H9 (cell line): Measurements from ENCODE around the gene CHMP4A. TPM values are rescaled to one million over a fixed set of nuclear protein-coding genes. Genes with fewer than 3 reads are reported as not detected.

Experiments
- DNase-seq: peaks from one replicate; pipeline ENCODE4 v3.0.0-alpha.2; 2017
- H2AFZ ChIP-seq: one replicate; pipeline ENCODE4 v1.6.1; 2013; ENCODE audit warnings: mild to moderate bottlenecking, low read length, control low read depth, moderate library complexity
- H2AK5ac ChIP-seq: 2 replicates; pipeline ENCODE4 v1.6.1; 2013; ENCODE audit warnings: low read length, control low read depth, mixed read lengths; ENCODE audit not compliant: insufficient read length
- H2BK120ac ChIP-seq: one replicate; pipeline ENCODE4 v1.6.1; 2013; ENCODE audit warnings: low read depth, mild to moderate bottlenecking, low read length, control low read depth, inconsistent platforms; ENCODE audit not compliant: poor library complexity, severe bottlenecking
- H2BK12ac ChIP-seq: 2 replicates; pipeline ENCODE4 v1.6.1; 2013; ENCODE audit warnings: low read length, control low read depth, mixed read lengths, low read depth; ENCODE audit not compliant: insufficient read length
- H2BK15ac ChIP-seq: 2 replicates; pipeline ENCODE4 v1.6.1; 2013; ENCODE audit warnings: low read depth, low read length, control low read depth
- H2BK20ac ChIP-seq: one replicate; pipeline ENCODE4 v1.6.1; 2013; ENCODE audit warnings: low read depth, mild to moderate bottlenecking, low read length, control low read depth, inconsistent platforms; ENCODE audit not compliant: poor library complexity, severe bottlenecking
- H2BK5ac ChIP-seq: 2 replicates; pipeline ENCODE4 v1.6.1; 2013; ENCODE audit warnings: low read length, control low read depth, mixed read lengths; ENCODE audit not compliant: insufficient read length
- H3K14ac ChIP-seq: 2 replicates; pipeline ENCODE4 v1.6.1; 2013; ENCODE audit warnings: low read length, control low read depth; ENCODE audit not compliant: insufficient read depth
- H3K18ac ChIP-seq: 2 replicates; pipeline ENCODE4 v1.6.1; 2013; ENCODE audit warnings: low read depth, mild to moderate bottlenecking, mixed read lengths, low read length, control low read depth; ENCODE audit not compliant: insufficient read length
- H3K23ac ChIP-seq: 2 replicates; pipeline ENCODE4 v1.6.1; 2013; ENCODE audit warnings: low read length, control low read depth, mixed read lengths, low read depth; ENCODE audit not compliant: insufficient read length
- H3K23me2 ChIP-seq: 2 replicates; pipeline ENCODE4 v1.6.1; 2013; ENCODE audit warnings: low read depth, mild to moderate bottlenecking, mixed read lengths, low read length, control low read depth; ENCODE audit not compliant: insufficient read length, poor library complexity, severe bottlenecking
- H3K27ac ChIP-seq: 2 replicates; pipeline ENCODE4 v1.5.1; 2013; ENCODE audit warnings: low read length, control low read depth, mixed read lengths, low read depth; ENCODE audit not compliant: insufficient read length
- H3K27me3 ChIP-seq: 2 replicates; pipeline ENCODE4 v1.6.1; 2013; ENCODE audit warnings: low read length, control low read depth, inconsistent platforms; ENCODE audit not compliant: insufficient read depth
- H3K4ac ChIP-seq: 2 replicates; pipeline ENCODE4 v1.6.1; 2013; ENCODE audit warnings: low read depth, mild to moderate bottlenecking, control low read depth, inconsistent platforms, low read length, moderate library complexity
- H3K4me1 ChIP-seq: 2 replicates; pipeline ENCODE4 v1.6.1; 2013; ENCODE audit warnings: low read length, control low read depth, inconsistent platforms; ENCODE audit not compliant: insufficient read depth
- H3K4me2 ChIP-seq: 2 replicates; pipeline ENCODE4 v1.6.1; 2013; ENCODE audit warnings: low read length, control low read depth, mixed read lengths; ENCODE audit not compliant: insufficient read length, insufficient read depth
- H3K56ac ChIP-seq: 2 replicates; pipeline ENCODE4 v1.6.1; 2013; ENCODE audit warnings: low read depth, mild to moderate bottlenecking, mixed read lengths, low read length, control low read depth; ENCODE audit not compliant: insufficient read length
- H3K79me1 ChIP-seq: 2 replicates; pipeline ENCODE4 v1.6.1; 2013; ENCODE audit warnings: low read depth, mild to moderate bottlenecking, moderate library complexity, low read length, control low read depth, inconsistent platforms; ENCODE audit not compliant: insufficient read depth, poor library complexity, severe bottlenecking
- H3K79me2 ChIP-seq: 2 replicates; pipeline ENCODE4 v1.6.1; 2013; ENCODE audit warnings: low read length, control low read depth, inconsistent platforms; ENCODE audit not compliant: insufficient read depth
- H3K9ac ChIP-seq: 2 replicates; pipeline ENCODE4 v1.6.1; 2013; ENCODE audit warnings: low read length, control low read depth, mixed read lengths; ENCODE audit not compliant: insufficient read length; ENCODE audit errors: extremely low read depth
- H3K9me3 ChIP-seq: one replicate; pipeline ENCODE4 v1.6.1; 2013; ENCODE audit warnings: low read depth, low read length, inconsistent platforms; ENCODE audit not compliant: control insufficient read depth
- H3T11ph ChIP-seq: one replicate; pipeline ENCODE4 v1.6.1; 2013; ENCODE audit warnings: mild to moderate bottlenecking, low read length, control low read depth, inconsistent platforms
- H4K20me1 ChIP-seq: one replicate; pipeline ENCODE4 v1.6.1; 2013; ENCODE audit not compliant: control insufficient read depth, insufficient read length, insufficient read depth
- H4K5ac ChIP-seq: 2 replicates; pipeline ENCODE4 v1.6.1; 2013; ENCODE audit warnings: low read depth, mild to moderate bottlenecking, mixed read lengths, low read length, control low read depth; ENCODE audit not compliant: insufficient read length
- H4K8ac ChIP-seq: replicated peaks from 2 replicates; pipeline ENCODE4 v1.6.1; 2013; ENCODE audit warnings: low read length, control low read depth, mixed read lengths, low read depth; ENCODE audit not compliant: insufficient read length
- H4K91ac ChIP-seq: 2 replicates; pipeline ENCODE4 v1.6.1; 2013; ENCODE audit warnings: low read depth, mild to moderate bottlenecking, moderate library complexity, mixed read lengths, low read length, control low read depth; ENCODE audit not compliant: insufficient read length
- H3K27ac Mint-ChIP-seq, 3 experiments: 2 replicates in 2 of 3; 3 replicates in 1 of 3; pipeline ENCODE4 v1.8.0; 2020 to 2021; ENCODE audit warnings: mixed read lengths in 3 of 3, mild to moderate bottlenecking in 1 of 3, moderate library complexity in 1 of 3
- H3K27me3 Mint-ChIP-seq: 2 replicates; pipeline ENCODE4 v1.8.0; 2021; ENCODE audit warnings: low read depth, mild to moderate bottlenecking, moderate library complexity, mixed read lengths
- H3K36me3 Mint-ChIP-seq, 3 experiments: 2 replicates in 2 of 3; 3 replicates in 1 of 3; pipeline ENCODE4 v1.8.0; 2020 to 2021; ENCODE audit warnings: low read depth in 3 of 3, mixed read lengths in 3 of 3; ENCODE audit not compliant: insufficient read depth in 1 of 3
- H3K4me1 Mint-ChIP-seq, 2 experiments: 2 replicates each; pipeline ENCODE4 v1.8.0; 2020; ENCODE audit warnings: mixed read lengths in 2 of 2
- H3K4me3 Mint-ChIP-seq, 2 experiments: 2 replicates in 1 of 2; 3 replicates in 1 of 2; pipeline ENCODE4 v1.8.0; 2020 to 2021; ENCODE audit warnings: mild to moderate bottlenecking in 2 of 2, mixed read lengths in 2 of 2, moderate library complexity in 1 of 2
- H3K9me3 Mint-ChIP-seq, 2 experiments: 2 replicates in 1 of 2; 3 replicates in 1 of 2; pipeline ENCODE4 v1.8.0; 2020; ENCODE audit warnings: mild to moderate bottlenecking in 2 of 2, mixed read lengths in 2 of 2, moderate library complexity in 1 of 2
- WGBS: extraction: QIAGEN DNeasy Blood & Tissue Kit; methylation state at CpG from one replicate; pipeline ENCODE4 v1.1.7; 2013; ENCODE audit warnings: missing lambda C conversion rate, low lambda C conversion rate, mixed read lengths; ENCODE audit not compliant: insufficient read length; ENCODE audit errors: extremely low coverage; 5-methylcytosine and 5-hydroxymethylcytosine counted together
- total RNA-seq: library from RNA; stranded (reverse); gene quantifications from 2 replicates; pipeline ENCODE4 v1.2.1, GENCODE V29; 2021
- TF ChIP-seq, protein P1 (sequence below): fragments of 200-600 bp; sonication (generic); conservative IDR thresholded peaks from 3 replicates; pipeline ENCODE4 v1.8.0; 2021; ENCODE audit warnings: antibody characterized with exemption, mild to moderate bottlenecking

Gene CHMP4A
- total RNA-seq, 1 experiment from 2014 or later = 46.2 TPM

DNA sequence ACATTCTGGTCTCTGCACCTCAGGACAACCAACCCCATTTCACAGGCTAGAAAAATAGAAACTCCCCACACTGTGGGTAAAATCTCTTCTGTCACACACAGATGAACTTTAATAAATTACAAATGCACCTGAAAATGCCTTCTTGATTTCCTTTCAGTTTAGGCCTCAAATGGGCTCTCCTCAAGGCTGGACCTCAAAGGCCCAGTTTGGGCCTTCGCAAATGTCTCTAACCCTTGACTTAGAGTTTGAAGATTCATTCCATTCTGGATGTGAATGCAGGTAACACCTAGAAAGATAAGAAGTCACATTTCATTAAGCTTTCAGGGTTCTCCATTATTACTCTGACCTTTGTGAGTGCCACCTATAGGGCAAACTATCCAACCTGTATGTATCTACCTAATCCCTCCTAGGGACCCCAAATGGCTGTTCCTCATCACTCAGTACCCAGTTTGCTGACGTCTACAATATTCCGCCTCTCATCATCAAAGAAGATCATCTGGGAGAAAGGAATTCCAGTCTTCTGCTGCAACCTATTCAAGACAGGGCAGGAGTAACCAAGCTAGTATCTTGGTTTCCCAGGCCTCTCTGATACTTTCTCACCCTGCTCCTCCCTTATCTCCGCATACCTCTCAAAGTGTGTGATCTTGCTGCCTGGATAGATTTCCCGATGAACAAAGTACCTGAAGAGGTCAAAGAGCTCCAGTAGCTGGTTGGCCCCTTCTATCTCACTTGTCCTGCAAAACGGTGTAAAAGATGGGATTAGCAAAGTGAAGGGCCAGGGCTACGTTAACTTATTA is 776 bp upstream of the CHMP4A start:
- Histone ChIP-seq H4K91ac (no peak overlapping the region), H3K9ac (peak overlapping the region; percentile 75), H3K23ac (no peak overlapping the region), H2BK12ac (no peak overlapping the region), H3K27me3 (no peaks in the 10 kb centered on the region), H2BK15ac (no peak overlapping the region), H3K4me2 (peak overlapping the region; percentile 67), H3K18ac (no peak overlapping the region), H3K4me1 (no peaks in the 10 kb centered on the region), H4K5ac (no peak overlapping the region), H2BK5ac (no peak overlapping the region), H3K23me2 (peaks cover 11% of the 10 kb centered on the region), H3K27ac (peak overlapping the region; percentile 41), H3K79me1 (peaks cover 2% of the 10 kb centered on the region), H3T11ph (no peak overlapping the region), H3K4ac (no peak overlapping the region), H2AFZ (no peak overlapping the region), H3K14ac (no peak overlapping the region), H3K79me2 (no peaks in the 10 kb centered on the region), H3K56ac (no peak overlapping the region), H2AK5ac (no peak overlapping the region), H4K8ac (no peak overlapping the region), H4K20me1 (no peaks in the 10 kb centered on the region), H2BK120ac (no peak overlapping the region), H2BK20ac (no peak overlapping the region), H3K9me3 (no peaks in the 10 kb centered on the region)
- peaks cover 13 to 40% (median 32%) of the 10 kb centered on the region in 3 experiments; a peak in 6 of 7 replicates for H3K36me3 Mint-ChIP-seq
- peak overlapping the region; percentile 91 to 96 for H3K4me3 Mint-ChIP-seq
- peaks cover 18 to 26% of the 10 kb centered on the region in 2 experiments for H3K4me1 Mint-ChIP-seq
- TF ChIP-seq, protein P1, sequence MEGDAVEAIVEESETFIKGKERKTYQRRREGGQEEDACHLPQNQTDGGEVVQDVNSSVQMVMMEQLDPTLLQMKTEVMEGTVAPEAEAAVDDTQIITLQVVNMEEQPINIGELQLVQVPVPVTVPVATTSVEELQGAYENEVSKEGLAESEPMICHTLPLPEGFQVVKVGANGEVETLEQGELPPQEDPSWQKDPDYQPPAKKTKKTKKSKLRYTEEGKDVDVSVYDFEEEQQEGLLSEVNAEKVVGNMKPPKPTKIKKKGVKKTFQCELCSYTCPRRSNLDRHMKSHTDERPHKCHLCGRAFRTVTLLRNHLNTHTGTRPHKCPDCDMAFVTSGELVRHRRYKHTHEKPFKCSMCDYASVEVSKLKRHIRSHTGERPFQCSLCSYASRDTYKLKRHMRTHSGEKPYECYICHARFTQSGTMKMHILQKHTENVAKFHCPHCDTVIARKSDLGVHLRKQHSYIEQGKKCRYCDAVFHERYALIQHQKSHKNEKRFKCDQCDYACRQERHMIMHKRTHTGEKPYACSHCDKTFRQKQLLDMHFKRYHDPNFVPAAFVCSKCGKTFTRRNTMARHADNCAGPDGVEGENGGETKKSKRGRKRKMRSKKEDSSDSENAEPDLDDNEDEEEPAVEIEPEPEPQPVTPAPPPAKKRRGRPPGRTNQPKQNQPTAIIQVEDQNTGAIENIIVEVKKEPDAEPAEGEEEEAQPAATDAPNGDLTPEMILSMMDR = 0 out of 3 replicates have a peak, but pooled peaks have one; percentile 16
- no peak for DNase-seq
- WGBS = no CpG with 5 or more reads among the region's 7 CpGs
- peak overlapping the region; percentile 88 to 100 (median 100); a peak in 6 of 7 replicates for H3K27ac Mint-ChIP-seq
- no peaks in the 10 kb centered on the region; a peak in 1 of 5 replicates for H3K9me3 Mint-ChIP-seq
- H3K27me3 Mint-ChIP-seq = no peaks in the 10 kb centered on the region; the same call in 1 of the 2 replicates
